ENCODE data around the gene CALHM3.

Gene CALHM3

GRCh38 chr10:103448746-103449145, 30.3 kb downstream of the CALHM3 start:
- Histone ChIP-seq H3K27ac (ENCODE audit: low read depth, low read length) (no peak overlapping the region), H3K27me3 (ENCODE audit: control insufficient read depth, insufficient read depth, low read length) (no peaks in the 10 kb centered on the region), H3K36me3 (ENCODE audit: control insufficient read depth, insufficient read depth, low read length) (peaks cover 57% of the 10 kb centered on the region), H3K4me1 (ENCODE audit: control insufficient read depth, insufficient read depth, low read length) (peaks cover 24% of the 10 kb centered on the region; the same call in 1 of the 2 replicates), H3K9me3 (ENCODE audit: control insufficient read depth, insufficient read depth, low read depth, low read length) (no peaks in the 10 kb centered on the region), H3K9ac (ENCODE audit: low read length) (no peak overlapping the region), H3K4me3 (ENCODE audit: low read depth, low read length) (no peak overlapping the region)

- peaks cover 73% of the 10 kb centered on the region for H3K36me3 ChIP-seq (ENCODE audit: control insufficient read depth, insufficient read depth, low read length)
- no peaks in the 10 kb centered on the region for H3K9me3 ChIP-seq (ENCODE audit: control insufficient read depth, insufficient read depth, low read depth, low read length)
- no peak overlapping the region for H3K4me3 ChIP-seq (ENCODE audit: low read depth, low read length)
- H3K27ac ChIP-seq (ENCODE audit: low read depth, low read length), result no peak overlapping the region
- peaks cover 17% of the 10 kb centered on the region; the same call in 1 of the 2 replicates for H3K4me1 ChIP-seq (ENCODE audit: control insufficient read depth, insufficient read depth, low read length)
- no peaks in the 10 kb centered on the region for H3K27me3 ChIP-seq (ENCODE audit: control insufficient read depth, insufficient read depth, low read length)
- no peak overlapping the region for H3K9ac ChIP-seq (ENCODE audit: low read length)
These were observed 31.9 kb downstream of the CALHM3 start for GRCh38 chr10:103447187-103447586.

- Histone ChIP-seq H3K27ac (ENCODE audit: low read depth, low read length) (no peak overlapping the region), H3K4me1 (ENCODE audit: control insufficient read depth, insufficient read depth, low read length) (peaks cover 8% of the 10 kb centered on the region; the same call in 1 of the 2 replicates), H3K9ac (ENCODE audit: low read length) (no peak overlapping the region), H3K36me3 (ENCODE audit: control insufficient read depth, insufficient read depth, low read length) (peaks cover 85% of the 10 kb centered on the region), H3K9me3 (ENCODE audit: control insufficient read depth, insufficient read depth, low read depth, low read length) (no peaks in the 10 kb centered on the region), H3K4me3 (ENCODE audit: low read depth, low read length) (no peak overlapping the region), H3K27me3 (ENCODE audit: control insufficient read depth, insufficient read depth, low read length) (no peaks in the 10 kb centered on the region)
These were observed 33.1 kb downstream of the CALHM3 start for GRCh38 chr10:103445767-103446567.

- H3K4me3 ChIP-seq (ENCODE audit: low read depth, low read length), result no peak overlapping the region
- H3K36me3 ChIP-seq (ENCODE audit: control insufficient read depth, insufficient read depth, low read length), result peaks cover 91% of the 10 kb centered on the region
- no peaks in the 10 kb centered on the region for H3K27me3 ChIP-seq (ENCODE audit: control insufficient read depth, insufficient read depth, low read length)
- H3K4me1 ChIP-seq (ENCODE audit: control insufficient read depth, insufficient read depth, low read length), result peaks cover 2% of the 10 kb centered on the region; the same call in 1 of the 2 replicates
- no peak overlapping the region for H3K9ac ChIP-seq (ENCODE audit: low read length)
- H3K27ac ChIP-seq (ENCODE audit: low read depth, low read length), result no peak overlapping the region
- H3K9me3 ChIP-seq (ENCODE audit: control insufficient read depth, insufficient read depth, low read depth, low read length), result no peaks in the 10 kb centered on the region
These were observed 33.7 kb downstream of the CALHM3 start for GRCh38 chr10:103445366-103445765.

GRCh38 chr10:103444478-103444877, 34.6 kb downstream of the CALHM3 start:
- H3K4me3 ChIP-seq (ENCODE audit: low read depth, low read length), result no peak overlapping the region
- no peaks in the 10 kb centered on the region for H3K27me3 ChIP-seq (ENCODE audit: control insufficient read depth, insufficient read depth, low read length)
- no peak overlapping the region for H3K27ac ChIP-seq (ENCODE audit: low read depth, low read length)
- no peak overlapping the region for H3K9ac ChIP-seq (ENCODE audit: low read length)
- H3K9me3 ChIP-seq (ENCODE audit: control insufficient read depth, insufficient read depth, low read depth, low read length), result no peaks in the 10 kb centered on the region
- peaks cover 93% of the 10 kb centered on the region for H3K36me3 ChIP-seq (ENCODE audit: control insufficient read depth, insufficient read depth, low read length)
- no peaks in the 10 kb centered on the region for H3K4me1 ChIP-seq (ENCODE audit: control insufficient read depth, insufficient read depth, low read length)

GRCh38 chr10:103443475-103444185, 35.4 kb downstream of the CALHM3 start:
- Histone ChIP-seq H3K27ac (ENCODE audit: low read depth, low read length) (no peak overlapping the region), H3K4me3 (ENCODE audit: low read depth, low read length) (no peak overlapping the region), H3K36me3 (ENCODE audit: control insufficient read depth, insufficient read depth, low read length) (peaks cover 93% of the 10 kb centered on the region), H3K9ac (ENCODE audit: low read length) (no peak overlapping the region), H3K9me3 (ENCODE audit: control insufficient read depth, insufficient read depth, low read depth, low read length) (no peaks in the 10 kb centered on the region), H3K27me3 (ENCODE audit: control insufficient read depth, insufficient read depth, low read length) (no peaks in the 10 kb centered on the region), H3K4me1 (ENCODE audit: control insufficient read depth, insufficient read depth, low read length) (no peaks in the 10 kb centered on the region)

GRCh38 chr10:103442031-103442461, 37.0 kb downstream of the CALHM3 start:
- Histone ChIP-seq H3K4me3 (ENCODE audit: low read depth, low read length) (no peak overlapping the region), H3K36me3 (ENCODE audit: control insufficient read depth, insufficient read depth, low read length) (peaks cover 97% of the 10 kb centered on the region), H3K9me3 (ENCODE audit: control insufficient read depth, insufficient read depth, low read depth, low read length) (no peaks in the 10 kb centered on the region), H3K9ac (ENCODE audit: low read length) (no peak overlapping the region), H3K27me3 (ENCODE audit: control insufficient read depth, insufficient read depth, low read length) (no peaks in the 10 kb centered on the region), H3K4me1 (ENCODE audit: control insufficient read depth, insufficient read depth, low read length) (no peaks in the 10 kb centered on the region), H3K27ac (ENCODE audit: low read depth, low read length) (no peak overlapping the region)

- peaks cover 97% of the 10 kb centered on the region for H3K36me3 ChIP-seq (ENCODE audit: control insufficient read depth, insufficient read depth, low read length)
- H3K27me3 ChIP-seq (ENCODE audit: control insufficient read depth, insufficient read depth, low read length), result no peaks in the 10 kb centered on the region
- no peaks in the 10 kb centered on the region for H3K9me3 ChIP-seq (ENCODE audit: control insufficient read depth, insufficient read depth, low read depth, low read length)
- no peaks in the 10 kb centered on the region for H3K4me1 ChIP-seq (ENCODE audit: control insufficient read depth, insufficient read depth, low read length)
- H3K4me3 ChIP-seq (ENCODE audit: low read depth, low read length), result no peak overlapping the region
- no peak overlapping the region for H3K9ac ChIP-seq (ENCODE audit: low read length)
- H3K27ac ChIP-seq (ENCODE audit: low read depth, low read length), result no peak overlapping the region
These were observed 37.4 kb downstream of the CALHM3 start for GRCh38 chr10:103441611-103442010.

- Histone ChIP-seq H3K9ac (ENCODE audit: low read length) (no peak overlapping the region), H3K27ac (ENCODE audit: low read depth, low read length) (no peak overlapping the region), H3K4me1 (ENCODE audit: control insufficient read depth, insufficient read depth, low read length) (no peaks in the 10 kb centered on the region), H3K36me3 (ENCODE audit: control insufficient read depth, insufficient read depth, low read length) (peaks cover 97% of the 10 kb centered on the region), H3K4me3 (ENCODE audit: low read depth, low read length) (no peak overlapping the region), H3K9me3 (ENCODE audit: control insufficient read depth, insufficient read depth, low read depth, low read length) (no peaks in the 10 kb centered on the region), H3K27me3 (ENCODE audit: control insufficient read depth, insufficient read depth, low read length) (no peaks in the 10 kb centered on the region)
These were observed 37.8 kb downstream of the CALHM3 start for GRCh38 chr10:103441206-103441605.

- no peaks in the 10 kb centered on the region for H3K4me1 ChIP-seq (ENCODE audit: control insufficient read depth, insufficient read depth, low read length)
- no peaks in the 10 kb centered on the region for H3K27me3 ChIP-seq (ENCODE audit: control insufficient read depth, insufficient read depth, low read length)
- peaks cover 96% of the 10 kb centered on the region for H3K36me3 ChIP-seq (ENCODE audit: control insufficient read depth, insufficient read depth, low read length)
- no peak overlapping the region for H3K27ac ChIP-seq (ENCODE audit: low read depth, low read length)
- no peak overlapping the region for H3K4me3 ChIP-seq (ENCODE audit: low read depth, low read length)
- H3K9ac ChIP-seq (ENCODE audit: low read length), result no peak overlapping the region
- H3K9me3 ChIP-seq (ENCODE audit: control insufficient read depth, insufficient read depth, low read depth, low read length), result no peaks in the 10 kb centered on the region
These were observed 38.6 kb downstream of the CALHM3 start for GRCh38 chr10:103440416-103440815.

- Histone ChIP-seq H3K9me3 (ENCODE audit: control insufficient read depth, insufficient read depth, low read depth, low read length) (no peaks in the 10 kb centered on the region), H3K4me3 (ENCODE audit: low read depth, low read length) (no peak overlapping the region), H3K36me3 (ENCODE audit: control insufficient read depth, insufficient read depth, low read length) (peaks cover 94% of the 10 kb centered on the region), H3K27me3 (ENCODE audit: control insufficient read depth, insufficient read depth, low read length) (no peaks in the 10 kb centered on the region), H3K27ac (ENCODE audit: low read depth, low read length) (no peak overlapping the region), H3K4me1 (ENCODE audit: control insufficient read depth, insufficient read depth, low read length) (no peaks in the 10 kb centered on the region), H3K9ac (ENCODE audit: low read length) (no peak overlapping the region)
These were observed 39.3 kb downstream of the CALHM3 start for GRCh38 chr10:103439776-103440175.
